HG03280 (cell line): ENCODE results near the gene USP35.

ENCODE experiments used
- ATAC-seq: cut with Tn5 transposase; IDR thresholded peaks from one replicate; pipeline ENCODE4 v1.9.1; 2021; ENCODE audit warnings: mild to moderate bottlenecking, moderate library complexity; ENCODE audit not compliant: unreplicated experiment

USP35 gene, protein sequence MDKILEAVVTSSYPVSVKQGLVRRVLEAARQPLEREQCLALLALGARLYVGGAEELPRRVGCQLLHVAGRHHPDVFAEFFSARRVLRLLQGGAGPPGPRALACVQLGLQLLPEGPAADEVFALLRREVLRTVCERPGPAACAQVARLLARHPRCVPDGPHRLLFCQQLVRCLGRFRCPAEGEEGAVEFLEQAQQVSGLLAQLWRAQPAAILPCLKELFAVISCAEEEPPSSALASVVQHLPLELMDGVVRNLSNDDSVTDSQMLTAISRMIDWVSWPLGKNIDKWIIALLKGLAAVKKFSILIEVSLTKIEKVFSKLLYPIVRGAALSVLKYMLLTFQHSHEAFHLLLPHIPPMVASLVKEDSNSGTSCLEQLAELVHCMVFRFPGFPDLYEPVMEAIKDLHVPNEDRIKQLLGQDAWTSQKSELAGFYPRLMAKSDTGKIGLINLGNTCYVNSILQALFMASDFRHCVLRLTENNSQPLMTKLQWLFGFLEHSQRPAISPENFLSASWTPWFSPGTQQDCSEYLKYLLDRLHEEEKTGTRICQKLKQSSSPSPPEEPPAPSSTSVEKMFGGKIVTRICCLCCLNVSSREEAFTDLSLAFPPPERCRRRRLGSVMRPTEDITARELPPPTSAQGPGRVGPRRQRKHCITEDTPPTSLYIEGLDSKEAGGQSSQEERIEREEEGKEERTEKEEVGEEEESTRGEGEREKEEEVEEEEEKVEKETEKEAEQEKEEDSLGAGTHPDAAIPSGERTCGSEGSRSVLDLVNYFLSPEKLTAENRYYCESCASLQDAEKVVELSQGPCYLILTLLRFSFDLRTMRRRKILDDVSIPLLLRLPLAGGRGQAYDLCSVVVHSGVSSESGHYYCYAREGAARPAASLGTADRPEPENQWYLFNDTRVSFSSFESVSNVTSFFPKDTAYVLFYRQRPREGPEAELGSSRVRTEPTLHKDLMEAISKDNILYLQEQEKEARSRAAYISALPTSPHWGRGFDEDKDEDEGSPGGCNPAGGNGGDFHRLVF

DNA sequence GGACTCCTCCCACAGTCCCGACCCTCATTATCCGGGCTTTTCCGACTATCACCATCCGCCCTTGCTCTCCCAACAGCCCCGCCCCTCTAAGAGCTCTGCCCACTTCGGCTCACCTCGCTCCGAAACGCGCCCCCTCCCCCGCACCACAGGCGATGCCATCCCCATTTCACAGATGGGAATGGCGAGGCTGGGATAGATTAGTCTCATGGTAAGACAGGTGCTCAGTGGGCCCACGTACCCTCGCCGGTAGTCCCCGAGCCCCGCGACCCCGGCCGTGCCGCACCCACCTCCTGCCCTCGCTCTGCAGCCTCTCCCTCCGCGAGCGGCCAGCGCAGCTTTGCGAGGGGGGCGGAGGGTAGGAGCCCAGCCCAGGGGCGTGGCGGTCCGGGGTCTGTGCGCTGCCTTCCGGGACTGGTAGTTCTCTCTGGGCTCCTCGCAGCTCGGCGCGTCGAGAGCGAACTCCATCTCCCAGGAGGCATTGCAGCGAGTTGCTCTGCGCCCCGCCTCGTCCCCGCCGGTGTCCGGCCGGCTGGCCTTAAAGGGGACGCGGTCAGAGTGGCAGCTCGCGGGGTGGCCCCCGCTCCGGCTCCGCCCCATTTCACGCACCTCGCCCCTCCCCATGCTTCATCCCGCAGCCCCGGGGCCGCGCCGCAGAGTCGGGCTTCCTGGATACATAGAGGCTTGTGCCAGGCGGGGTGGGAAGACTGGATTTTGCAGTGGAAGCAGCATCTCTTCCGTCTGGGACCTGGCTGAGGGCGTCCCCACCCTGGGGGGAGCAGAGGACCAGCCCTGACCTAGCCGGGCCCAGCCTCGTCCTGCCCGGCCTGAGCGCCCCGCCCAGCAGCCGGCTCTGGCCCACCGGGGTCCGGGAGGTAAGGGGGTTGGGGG, at the start of gene USP35, which contains the start of gene KCTD21:
USP35 (plus strand) TSS at position 634 of the 888 bp plus-strand sequence. CDS start 7,327 bp downstream, outside the sequence.
KCTD21 (minus strand) TSS at position 341 of the 888 bp plus-strand sequence. CDS start 14,072 bp downstream, outside the sequence.
- peak; percentile 97 for ATAC-seq

- ATAC-seq: peak; percentile 95
These were observed 49.0 kb upstream of the USP35 start, which contains the start of gene ALG8 for GRCh38 chr11:78139422-78140391. ALG8 (minus strand) TSS chr11:78139626; CDS start chr11:78139588, 38 bp downstream.

GRCh38 chr11:78140392-78141077, 48.2 kb upstream of the USP35 start:
- ATAC-seq: no peak

- no peak for ATAC-seq
These were observed 43.2 kb upstream of the USP35 start for GRCh38 chr11:78145511-78146025.

GRCh38 chr11:78147807-78148206, 40.9 kb upstream of the USP35 start:
- no peak for ATAC-seq

DNA sequence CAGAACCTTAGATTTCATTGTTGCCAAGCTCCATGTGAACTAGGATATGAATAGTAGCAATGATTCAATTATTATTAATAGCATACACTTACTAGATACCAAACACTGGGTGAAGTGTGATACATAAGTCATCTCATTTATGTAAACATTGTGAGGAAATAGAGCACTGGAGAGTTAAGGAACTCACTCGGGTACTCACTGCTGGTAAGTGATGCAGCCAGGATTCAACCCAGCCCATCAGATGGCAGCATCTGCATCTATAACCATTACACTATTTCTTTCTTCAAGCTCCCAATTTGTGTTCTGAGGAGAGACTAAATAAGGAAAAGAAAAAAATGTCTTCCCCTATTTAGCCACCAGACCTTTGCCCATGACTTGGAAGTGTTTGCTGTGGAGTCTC, 39.1 kb upstream of the USP35 start:
- no peak for ATAC-seq

GRCh38 chr11:78150346-78150745, 38.4 kb upstream of the USP35 start:
- ATAC-seq: no peak

GRCh38 chr11:78150754-78151153, 38.0 kb upstream of the USP35 start:
- no peak for ATAC-seq

DNA sequence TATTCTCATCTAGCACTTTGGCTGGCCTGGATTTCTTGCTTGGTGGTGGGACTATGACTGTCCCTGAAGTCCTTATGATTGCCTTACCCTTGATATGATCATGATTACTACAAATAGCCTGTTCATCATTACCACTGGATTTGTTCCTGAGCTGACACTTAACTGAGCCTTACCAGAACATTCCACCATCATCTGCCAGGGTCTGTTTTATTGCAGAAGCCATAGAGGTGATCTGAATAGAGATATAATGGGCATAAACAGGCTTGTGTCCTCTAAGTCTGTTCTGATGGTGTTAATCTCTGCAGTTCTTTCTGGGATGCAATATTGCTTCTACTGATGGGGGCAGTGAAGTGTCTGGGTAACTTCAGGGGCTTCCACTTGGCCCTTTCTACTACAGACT, 36.9 kb upstream of the USP35 start:
- ATAC-seq: no peak

DNA sequence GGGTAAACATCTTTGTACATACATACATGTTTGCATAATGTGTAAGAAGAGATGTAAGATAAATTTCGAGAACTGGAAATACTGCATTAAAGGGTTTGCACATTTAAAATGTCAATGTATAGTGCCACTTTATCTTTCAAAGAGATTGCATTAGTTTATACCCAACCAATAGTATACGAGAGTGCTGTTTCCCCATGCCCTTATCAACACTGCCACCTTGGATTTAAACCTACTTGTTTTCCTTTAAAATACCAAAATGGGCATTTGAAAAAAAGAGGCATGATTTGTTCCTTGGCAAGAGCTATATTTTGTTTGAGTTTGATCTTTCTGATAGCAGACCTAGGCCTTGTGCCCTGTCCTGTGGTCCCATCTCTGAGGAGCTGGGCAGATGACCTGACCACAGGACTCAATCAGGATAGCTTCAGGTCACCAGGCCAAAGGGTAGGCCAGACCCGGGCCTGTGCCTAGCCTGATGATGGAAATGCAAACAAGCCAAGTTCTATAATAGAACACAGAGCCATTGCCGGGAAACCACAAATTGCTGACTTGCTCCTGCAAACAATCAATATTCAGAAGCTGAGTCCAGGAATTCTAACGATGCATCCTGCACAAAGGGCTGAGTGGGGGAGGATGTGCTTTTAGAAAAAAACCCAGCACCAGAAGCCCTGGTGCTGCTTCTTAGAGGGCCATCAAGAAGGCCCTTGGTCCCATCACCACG, 32.4 kb upstream of the USP35 start:
- ATAC-seq: no peak

DNA sequence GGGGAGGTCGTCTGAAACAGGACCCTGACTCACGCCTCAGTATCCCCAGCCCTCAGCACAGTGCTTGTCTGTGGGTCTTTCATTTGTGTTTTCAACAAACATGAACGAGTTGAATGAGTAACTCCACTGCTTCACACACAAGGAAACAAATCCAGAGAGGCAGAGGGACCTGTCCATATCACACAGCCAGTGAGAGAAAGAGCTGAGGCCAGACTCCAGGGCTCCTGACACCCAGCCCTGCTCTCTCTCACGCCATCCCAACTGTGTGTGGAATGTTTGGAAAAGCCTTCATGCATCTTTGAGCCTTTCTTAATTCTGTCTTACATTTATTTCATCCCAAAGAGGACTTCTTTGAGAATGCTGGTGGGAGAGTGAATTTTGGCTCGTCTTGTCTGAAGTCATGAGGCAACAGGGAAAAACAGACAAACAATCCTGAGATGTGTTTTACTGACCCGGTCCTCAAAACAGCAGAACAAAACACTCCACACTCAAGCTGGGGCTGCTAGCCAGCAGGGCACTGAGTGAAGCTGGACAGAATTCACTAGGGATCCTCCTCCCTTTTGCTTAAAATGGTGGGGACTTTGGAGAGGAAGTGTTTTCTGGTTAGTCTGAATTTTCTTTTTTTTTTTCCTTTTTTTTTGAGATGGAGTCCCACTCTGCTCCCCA, 29.6 kb upstream of the USP35 start:
- no peak for ATAC-seq

DNA sequence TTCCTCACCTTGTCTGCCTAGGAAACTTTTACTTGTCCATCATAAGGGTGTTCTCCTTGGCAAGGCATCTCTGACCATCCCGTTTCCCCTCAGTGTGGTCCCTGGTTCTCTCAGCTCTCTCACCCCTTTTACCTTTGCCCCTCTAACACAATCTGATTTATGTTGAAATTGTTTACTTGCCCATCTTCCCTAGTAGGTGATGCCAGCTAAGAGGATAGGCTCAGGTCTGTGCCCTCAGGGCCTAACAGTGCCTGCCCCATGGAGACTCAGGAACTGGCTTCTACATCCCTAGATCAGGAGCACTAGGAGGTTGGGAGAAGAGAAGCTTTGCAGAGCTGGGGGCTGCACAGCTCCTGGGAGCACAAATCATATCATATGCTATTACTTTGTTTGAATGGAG, 28.2 kb upstream of the USP35 start:
- ATAC-seq: no peak

- no peak for ATAC-seq
These were observed 27.4 kb upstream of the USP35 start for GRCh38 chr11:78161346-78161745.

GRCh38 chr11:78161962-78162371, 26.8 kb upstream of the USP35 start:
- no peak for ATAC-seq

DNA sequence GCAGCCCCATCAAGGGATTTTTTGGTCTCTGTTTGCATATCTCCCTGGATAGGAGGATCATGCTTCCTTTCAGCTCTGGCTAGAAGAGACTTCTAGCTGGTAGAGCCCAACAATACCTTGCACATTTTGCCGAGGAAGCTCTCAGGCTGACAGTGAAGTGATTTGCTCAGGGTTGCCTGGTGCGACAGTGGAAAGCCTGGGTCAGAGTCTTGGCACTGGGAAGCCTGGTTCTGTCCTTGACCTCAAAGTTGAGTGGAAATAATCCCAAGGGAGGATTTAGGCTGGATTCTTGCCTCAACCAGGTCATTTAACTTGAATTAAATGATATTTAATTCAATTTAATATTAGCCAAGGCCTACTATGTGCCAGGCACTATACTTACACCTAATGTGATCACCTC, 24.9 kb upstream of the USP35 start:
- no peak for ATAC-seq

DNA sequence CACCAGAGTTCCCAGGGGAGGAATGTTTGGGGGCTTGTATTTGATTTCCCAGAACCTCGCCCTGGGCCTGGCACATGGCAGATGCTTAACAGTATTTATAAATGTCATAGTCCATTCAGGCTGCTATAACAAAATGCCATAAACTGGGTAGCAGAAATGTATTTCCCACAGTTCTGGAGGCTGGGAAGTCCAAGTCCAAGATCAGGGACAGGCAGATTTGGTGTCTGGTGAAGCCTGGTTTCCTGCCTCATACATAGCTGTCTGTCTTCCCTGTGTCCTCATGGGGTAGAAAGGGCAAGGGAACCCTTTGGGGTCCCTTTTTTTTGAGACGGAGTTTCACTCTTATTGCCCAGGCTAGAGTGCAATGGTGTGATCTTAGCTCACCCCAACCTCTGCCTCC, 24.2 kb upstream of the USP35 start:
- ATAC-seq: no peak

- no peak for ATAC-seq
These were observed 21.8 kb upstream of the USP35 start for GRCh38 chr11:78166855-78167469.
